ENCODE results near the gene SEC22C. TPM values are rescaled to one million over a fixed set of nuclear protein-coding genes. Genes with fewer than 3 reads are reported as not detected.

Gene SEC22C
- total and polyA plus RNA-seq, 11 donors = 17.4 to 40.5 (median 28.9) TPM

DNA sequence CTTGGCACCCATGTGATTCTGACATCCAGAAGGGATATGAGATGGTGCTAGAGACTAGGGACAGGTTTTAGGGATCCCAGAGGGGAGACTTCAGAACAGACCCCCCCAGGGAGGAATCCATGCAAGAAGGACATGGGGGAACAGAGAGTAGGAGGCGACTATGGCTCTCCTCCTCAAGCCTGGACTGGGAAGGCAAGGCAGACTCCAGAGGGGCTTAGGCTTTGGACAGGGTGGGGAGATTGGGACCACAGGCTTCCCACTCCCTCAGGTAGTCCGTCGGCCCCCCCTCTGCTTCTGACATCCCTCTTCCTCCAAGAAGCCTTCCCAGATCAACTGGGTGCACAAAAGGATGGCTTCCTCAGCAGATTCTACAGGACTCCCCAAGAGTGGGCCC lies 82.3 kb downstream of the SEC22C start:
- intact Hi-C loops (cut with DNase I) = no loop called here
- Histone ChIP-seq H3K27me3 (peaks cover 0 to 34% (median 8%) of the 10 kb centered on the region in 9 donors), H3K4me3 (no peak overlapping the region), H3K4me1 (peaks cover 0 to 24% (median 12%) of the 10 kb centered on the region in 12 donors), H3K36me3 (no peaks in the 10 kb centered on the region), H3K9me3 (no peaks in the 10 kb centered on the region), H3K27ac (no peak overlapping the region)
- peak in 1 of 5 donors; percentile 7 for DNase-seq
- ATAC-seq = no peak
- WGBS, 4 donors = 82 to 94% (median 88%) methylated on average over 3 of the region's 3 CpGs
- TF ChIP-seq POLR2A (IDR thresholded peaks at IDR 0.05) = no peak
- TF ChIP-seq, protein P1, sequence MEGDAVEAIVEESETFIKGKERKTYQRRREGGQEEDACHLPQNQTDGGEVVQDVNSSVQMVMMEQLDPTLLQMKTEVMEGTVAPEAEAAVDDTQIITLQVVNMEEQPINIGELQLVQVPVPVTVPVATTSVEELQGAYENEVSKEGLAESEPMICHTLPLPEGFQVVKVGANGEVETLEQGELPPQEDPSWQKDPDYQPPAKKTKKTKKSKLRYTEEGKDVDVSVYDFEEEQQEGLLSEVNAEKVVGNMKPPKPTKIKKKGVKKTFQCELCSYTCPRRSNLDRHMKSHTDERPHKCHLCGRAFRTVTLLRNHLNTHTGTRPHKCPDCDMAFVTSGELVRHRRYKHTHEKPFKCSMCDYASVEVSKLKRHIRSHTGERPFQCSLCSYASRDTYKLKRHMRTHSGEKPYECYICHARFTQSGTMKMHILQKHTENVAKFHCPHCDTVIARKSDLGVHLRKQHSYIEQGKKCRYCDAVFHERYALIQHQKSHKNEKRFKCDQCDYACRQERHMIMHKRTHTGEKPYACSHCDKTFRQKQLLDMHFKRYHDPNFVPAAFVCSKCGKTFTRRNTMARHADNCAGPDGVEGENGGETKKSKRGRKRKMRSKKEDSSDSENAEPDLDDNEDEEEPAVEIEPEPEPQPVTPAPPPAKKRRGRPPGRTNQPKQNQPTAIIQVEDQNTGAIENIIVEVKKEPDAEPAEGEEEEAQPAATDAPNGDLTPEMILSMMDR (IDR thresholded peaks at IDR 0.05) = no peak

DNA sequence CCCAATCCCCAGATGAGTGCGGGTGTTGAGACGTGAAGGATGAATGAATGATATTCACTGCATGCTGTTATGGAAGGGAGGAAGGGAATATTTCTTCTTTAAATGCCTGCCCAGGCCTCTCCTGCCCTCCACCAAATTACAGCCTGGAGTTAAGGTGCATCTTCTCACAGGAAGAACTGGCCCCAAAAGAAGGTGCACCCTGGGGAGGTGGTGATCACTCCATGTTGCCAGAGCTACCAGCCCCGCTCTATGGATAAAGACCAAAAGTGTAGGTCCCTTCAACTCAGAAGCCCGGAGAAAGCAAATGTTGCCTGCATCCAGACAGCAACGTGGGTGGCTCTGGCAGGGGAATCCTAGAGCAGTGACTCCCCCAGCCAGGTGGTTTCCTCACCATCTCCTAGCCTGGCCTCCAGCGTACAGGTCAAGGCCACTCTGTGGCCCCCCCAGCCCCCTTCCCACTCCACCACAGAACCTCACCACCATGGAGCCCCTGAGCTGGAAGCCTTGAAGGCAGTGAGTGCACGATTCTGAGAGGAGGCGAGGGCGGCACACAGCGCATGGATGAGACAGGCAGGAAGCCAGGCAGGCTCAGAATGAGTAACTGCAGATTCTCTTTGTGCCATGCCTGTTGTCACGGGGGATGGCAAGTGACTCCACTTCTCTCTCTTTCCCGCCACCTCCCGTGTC lies 82.8 kb downstream of the SEC22C start:
- no peak overlapping the region for H3K27ac ChIP-seq
- peaks cover 0 to 34% (median 8%) of the 10 kb centered on the region in 9 donors for H3K27me3 ChIP-seq
- no peaks in the 10 kb centered on the region for H3K9me3 ChIP-seq
- DNase-seq (peak in 1 of 5 donors; percentile 14), ATAC-seq (no peak)
- H3K4me3 ChIP-seq = no peak overlapping the region
- no peak for TF ChIP-seq POLR2A (IDR thresholded peaks at IDR 0.05)
- TF ChIP-seq, protein P1 (IDR thresholded peaks at IDR 0.05) = no peak
- WGBS, 4 donors = 76 to 85% (median 83%) methylated on average over 13 of the region's 13 CpGs
- peaks cover 0 to 26% (median 12%) of the 10 kb centered on the region in 12 donors for H3K4me1 ChIP-seq
- no peaks in the 10 kb centered on the region for H3K36me3 ChIP-seq
- intact Hi-C loops (cut with DNase I) = no loop called here

DNA sequence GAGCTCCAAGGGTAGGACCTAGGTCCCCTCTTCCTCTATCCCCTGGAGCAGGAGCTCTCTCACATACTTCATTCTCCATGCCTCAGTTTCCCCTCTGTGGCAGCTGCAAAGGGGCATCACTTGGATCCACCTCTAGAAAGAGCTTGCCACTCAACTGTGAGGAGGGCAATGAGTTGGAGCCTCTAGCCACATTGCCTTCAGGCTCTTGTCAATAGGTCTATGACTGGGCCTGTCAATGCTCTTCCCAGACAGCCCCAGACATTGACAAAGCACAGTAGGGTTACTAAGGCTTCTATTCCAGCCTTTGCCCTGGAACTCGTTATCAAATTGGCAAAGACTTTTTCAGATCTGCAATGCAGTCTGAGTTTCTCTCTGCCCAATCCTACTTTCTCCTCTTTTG lies 83.7 kb downstream of the SEC22C start:
- intact Hi-C loops (cut with DNase I) = no loop called here
- no peak for TF ChIP-seq POLR2A (IDR thresholded peaks at IDR 0.05)
- TF ChIP-seq, protein P1 (IDR thresholded peaks at IDR 0.05) = no peak
- WGBS, 4 donors = 39 to 53% (median 47%) methylated on average over 1 of the region's 1 CpG
- Histone ChIP-seq H3K4me1 (peaks cover 0 to 26% (median 13%) of the 10 kb centered on the region in 12 donors), H3K4me3 (no peak overlapping the region), H3K27ac (no peak overlapping the region), H3K9me3 (no peaks in the 10 kb centered on the region), H3K36me3 (no peaks in the 10 kb centered on the region), H3K27me3 (peaks cover 0 to 34% (median 8%) of the 10 kb centered on the region in 9 donors)
- DNase-seq (no peak), ATAC-seq (no peak)

Other genes with a start within 250 kb of the SEC22C start
- gene LYZL4, start 171.4 kb downstream of the SEC22C start, total RNA-seq = not detected
- gene LYZL4, start 171.4 kb downstream of the SEC22C start, polyA plus RNA-seq = not detected
- 1 to 10 TPM in 8 of 9 donors, under 1 TPM in 1; 0.96 to 5.4 (median 1.7) TPM for gene VIPR1, start 79.3 kb downstream of the SEC22C start, total RNA-seq
- gene VIPR1, start 79.3 kb downstream of the SEC22C start, polyA plus RNA-seq = 1 to 10 TPM; 3.0 to 3.5 TPM
- gene SS18L2, start 8.9 kb upstream of the SEC22C start, total RNA-seq = 10 to 100 TPM; 10.7 to 16.9 (median 12.8) TPM
- 10 to 100 TPM; 30.9 to 34.6 TPM for gene SS18L2, start 8.9 kb upstream of the SEC22C start, polyA plus RNA-seq
- gene NKTR, start 18.7 kb upstream of the SEC22C start, total RNA-seq = 10 to 100 TPM; 14.6 to 40.6 (median 20.9) TPM
- 10 to 100 TPM; 10.7 to 31.3 TPM for gene NKTR, start 18.7 kb upstream of the SEC22C start, polyA plus RNA-seq
- 100 to 1,000 TPM in 7 of 9 donors, 10 to 100 TPM in 2; 76.6 to 184 (median 131) TPM for gene ZBTB47, start 71.7 kb upstream of the SEC22C start, total RNA-seq
- gene ZBTB47, start 71.7 kb upstream of the SEC22C start, polyA plus RNA-seq = 100 to 1,000 TPM; 110 to 111 TPM
- gene KLHL40, start 103.6 kb upstream of the SEC22C start, total RNA-seq = 1 to 10 TPM in 2 of 9 donors, under 1 TPM in 6, not detected in 1; 0.19 to 5.6 (median 0.73) TPM
- gene KLHL40, start 103.6 kb upstream of the SEC22C start, polyA plus RNA-seq = 1 to 10 TPM in 1 of 2 donors, under 1 TPM in 1; 0.61 to 6.8 TPM
- gene HHATL, start 120.8 kb upstream of the SEC22C start, total RNA-seq = 100 to 1,000 TPM; 305 to 823 (median 538) TPM
- gene HHATL, start 120.8 kb upstream of the SEC22C start, polyA plus RNA-seq = 1,000 to 10,000 TPM in 1 of 2 donors, 100 to 1,000 TPM in 1; 188 to 1,023 TPM
- 1 to 10 TPM in 1 of 9 donors, under 1 TPM in 7, not detected in 1; 0.44 to 1.4 (median 0.83) TPM for gene CCDC13, start 191.3 kb upstream of the SEC22C start, total RNA-seq
- gene CCDC13, start 191.3 kb upstream of the SEC22C start, polyA plus RNA-seq = 1 to 10 TPM in 1 of 2 donors, under 1 TPM in 1; 0.53 to 1.1 TPM
- gene HIGD1A, start 222.5 kb upstream of the SEC22C start, total RNA-seq = 100 to 1,000 TPM; 170 to 353 (median 313) TPM
- gene HIGD1A, start 222.5 kb upstream of the SEC22C start, polyA plus RNA-seq = 100 to 1,000 TPM; 291 to 497 TPM
- 1 to 10 TPM in 4 of 9 donors, under 1 TPM in 5; 0.42 to 3.1 (median 0.67) TPM for gene ACKR2, start 227.5 kb upstream of the SEC22C start, total RNA-seq
- gene ACKR2, start 227.5 kb upstream of the SEC22C start, polyA plus RNA-seq = under 1 TPM; 0.22 to 0.57 TPM

Measured in heart left ventricle (tissue), 16 donors.